ENCODE data around the gene CLASP1. TPM values are rescaled to one million over a fixed set of nuclear protein-coding genes. Genes with fewer than 3 reads are reported as not detected.

Gene CLASP1
- total RNA-seq, 2 donors from 2014 or later = 63.4 to 69.5 TPM

- Mint-ChIP-seq H3K27me3 (no peaks in the 10 kb centered on the region), H3K36me3 (ENCODE audit: low read depth) (peaks cover 7% of the 10 kb centered on the region), H3K27ac (no peak overlapping the region), H3K4me3 (no peak overlapping the region), H3K4me1 (peaks cover 8% of the 10 kb centered on the region)
- DNase-seq (no peak), ATAC-seq (no peak)
- H3K9me3 ChIP-seq (ENCODE audit: control insufficient read depth, low read length, poor library complexity, severe bottlenecking) = no peaks in the 10 kb centered on the region
These were observed 144.9 kb downstream of the CLASP1 start for GRCh38 chr2:121504316-121504715.

GRCh38 chr2:121502781-121503180 lies 146.5 kb downstream of the CLASP1 start:
- H3K4me3 Mint-ChIP-seq = no peak overlapping the region
- H3K27ac Mint-ChIP-seq = no peak overlapping the region
- H3K27me3 Mint-ChIP-seq = no peaks in the 10 kb centered on the region
- no peaks in the 10 kb centered on the region for H3K9me3 ChIP-seq (ENCODE audit: control insufficient read depth, low read length, poor library complexity, severe bottlenecking)
- ATAC-seq (no peak), DNase-seq (no peak)
- H3K4me1 Mint-ChIP-seq = peaks cover 10% of the 10 kb centered on the region
- peaks cover 9% of the 10 kb centered on the region for H3K36me3 Mint-ChIP-seq (ENCODE audit: low read depth)

GRCh38 chr2:121502246-121502645 lies 147.0 kb downstream of the CLASP1 start:
- H3K27me3 Mint-ChIP-seq = no peaks in the 10 kb centered on the region
- no peaks in the 10 kb centered on the region for H3K9me3 ChIP-seq (ENCODE audit: control insufficient read depth, low read length, poor library complexity, severe bottlenecking)
- no peak overlapping the region for H3K4me3 Mint-ChIP-seq
- peaks cover 8% of the 10 kb centered on the region for H3K4me1 Mint-ChIP-seq
- H3K27ac Mint-ChIP-seq = no peak overlapping the region
- H3K36me3 Mint-ChIP-seq (ENCODE audit: low read depth) = peaks cover 9% of the 10 kb centered on the region
- ATAC-seq (no peak), DNase-seq (no peak)

GRCh38 chr2:121501554-121501953 lies 147.7 kb downstream of the CLASP1 start:
- H3K27ac Mint-ChIP-seq = no peak overlapping the region
- H3K4me1 Mint-ChIP-seq = peaks cover 6% of the 10 kb centered on the region
- ATAC-seq (no peak), DNase-seq (no peak)
- H3K27me3 Mint-ChIP-seq = no peaks in the 10 kb centered on the region
- no peak overlapping the region for H3K4me3 Mint-ChIP-seq
- no peaks in the 10 kb centered on the region for H3K9me3 ChIP-seq (ENCODE audit: control insufficient read depth, low read length, poor library complexity, severe bottlenecking)
- peaks cover 7% of the 10 kb centered on the region for H3K36me3 Mint-ChIP-seq (ENCODE audit: low read depth)

GRCh38 chr2:121501031-121501430 lies 148.2 kb downstream of the CLASP1 start:
- no peak for DNase-seq
- ATAC-seq = no peak
- Mint-ChIP-seq H3K4me3 (no peak overlapping the region), H3K36me3 (ENCODE audit: low read depth) (peaks cover 7% of the 10 kb centered on the region), H3K4me1 (peaks cover 4% of the 10 kb centered on the region), H3K27ac (no peak overlapping the region), H3K27me3 (no peaks in the 10 kb centered on the region)
- H3K9me3 ChIP-seq (ENCODE audit: control insufficient read depth, low read length, poor library complexity, severe bottlenecking) = no peaks in the 10 kb centered on the region

- H3K4me1 Mint-ChIP-seq = peaks cover 10% of the 10 kb centered on the region
- DNase-seq = no peak
- no peak overlapping the region for H3K4me3 Mint-ChIP-seq
- H3K27ac Mint-ChIP-seq = no peak overlapping the region
- no peaks in the 10 kb centered on the region for H3K9me3 ChIP-seq (ENCODE audit: control insufficient read depth, low read length, poor library complexity, severe bottlenecking)
- no peak for ATAC-seq
- peaks cover 7% of the 10 kb centered on the region for H3K36me3 Mint-ChIP-seq (ENCODE audit: low read depth)
- no peaks in the 10 kb centered on the region for H3K27me3 Mint-ChIP-seq
These were observed 150.5 kb downstream of the CLASP1 start for GRCh38 chr2:121498731-121499130.

- DNase-seq (no peak), ATAC-seq (no peak)
- no peak overlapping the region for H3K4me3 Mint-ChIP-seq
- peaks cover 2% of the 10 kb centered on the region for H3K36me3 Mint-ChIP-seq (ENCODE audit: low read depth)
- H3K4me1 Mint-ChIP-seq = peaks cover 24% of the 10 kb centered on the region
- no peaks in the 10 kb centered on the region for H3K9me3 ChIP-seq (ENCODE audit: control insufficient read depth, low read length, poor library complexity, severe bottlenecking)
- H3K27me3 Mint-ChIP-seq = no peaks in the 10 kb centered on the region
- peak overlapping the region; percentile 63 for H3K27ac Mint-ChIP-seq
These were observed 156.9 kb downstream of the CLASP1 start for GRCh38 chr2:121492409-121492808.

GRCh38 chr2:121491518-121491917 lies 157.7 kb downstream of the CLASP1 start:
- Mint-ChIP-seq H3K27ac (no peak overlapping the region), H3K4me3 (no peak overlapping the region), H3K27me3 (no peaks in the 10 kb centered on the region), H3K4me1 (peaks cover 23% of the 10 kb centered on the region), H3K36me3 (ENCODE audit: low read depth) (peaks cover 2% of the 10 kb centered on the region)
- H3K9me3 ChIP-seq (ENCODE audit: control insufficient read depth, low read length, poor library complexity, severe bottlenecking) = no peaks in the 10 kb centered on the region
- DNase-seq (no peak), ATAC-seq (no peak)

GRCh38 chr2:121490584-121491133 lies 158.6 kb downstream of the CLASP1 start:
- no peak for ATAC-seq
- no peaks in the 10 kb centered on the region for H3K9me3 ChIP-seq (ENCODE audit: control insufficient read depth, low read length, poor library complexity, severe bottlenecking)
- Mint-ChIP-seq H3K4me3 (no peak overlapping the region), H3K27ac (peak overlapping the region; percentile 57), H3K36me3 (ENCODE audit: low read depth) (peaks cover 2% of the 10 kb centered on the region), H3K4me1 (peaks cover 23% of the 10 kb centered on the region), H3K27me3 (no peaks in the 10 kb centered on the region)
- no peak for DNase-seq

- DNase-seq (no peak), ATAC-seq (no peak)
- no peaks in the 10 kb centered on the region for H3K9me3 ChIP-seq (ENCODE audit: control insufficient read depth, low read length, poor library complexity, severe bottlenecking)
- peaks cover 23% of the 10 kb centered on the region for H3K4me1 Mint-ChIP-seq
- H3K27me3 Mint-ChIP-seq = no peaks in the 10 kb centered on the region
- H3K27ac Mint-ChIP-seq = peak overlapping the region; percentile 57
- H3K36me3 Mint-ChIP-seq (ENCODE audit: low read depth) = peaks cover 2% of the 10 kb centered on the region
- H3K4me3 Mint-ChIP-seq = no peak overlapping the region
These were observed 159.2 kb downstream of the CLASP1 start for GRCh38 chr2:121489911-121490583.

- peak overlapping the region; percentile 57 for H3K27ac Mint-ChIP-seq
- H3K4me1 Mint-ChIP-seq = peaks cover 29% of the 10 kb centered on the region
- no peak overlapping the region for H3K4me3 Mint-ChIP-seq
- no peak for DNase-seq
- no peaks in the 10 kb centered on the region for H3K9me3 ChIP-seq (ENCODE audit: control insufficient read depth, low read length, poor library complexity, severe bottlenecking)
- H3K27me3 Mint-ChIP-seq = no peaks in the 10 kb centered on the region
- H3K36me3 Mint-ChIP-seq (ENCODE audit: low read depth) = peaks cover 2% of the 10 kb centered on the region
- ATAC-seq = peak; percentile 75
These were observed 160.0 kb downstream of the CLASP1 start for GRCh38 chr2:121489284-121489683.

GRCh38 chr2:121486191-121486790 lies 163.0 kb downstream of the CLASP1 start:
- Mint-ChIP-seq H3K4me1 (peaks cover 25% of the 10 kb centered on the region), H3K4me3 (no peak overlapping the region), H3K27ac (no peak overlapping the region), H3K27me3 (no peaks in the 10 kb centered on the region), H3K36me3 (ENCODE audit: low read depth) (peaks cover 2% of the 10 kb centered on the region)
- H3K9me3 ChIP-seq (ENCODE audit: control insufficient read depth, low read length, poor library complexity, severe bottlenecking) = no peaks in the 10 kb centered on the region
- ATAC-seq (no peak), DNase-seq (no peak)

GRCh38 chr2:121485039-121485438 lies 164.2 kb downstream of the CLASP1 start:
- no peaks in the 10 kb centered on the region for H3K9me3 ChIP-seq (ENCODE audit: control insufficient read depth, low read length, poor library complexity, severe bottlenecking)
- Mint-ChIP-seq H3K4me3 (no peak overlapping the region), H3K27ac (no peak overlapping the region), H3K27me3 (no peaks in the 10 kb centered on the region), H3K36me3 (ENCODE audit: low read depth) (peaks cover 2% of the 10 kb centered on the region), H3K4me1 (peaks cover 21% of the 10 kb centered on the region)
- DNase-seq (no peak), ATAC-seq (no peak)

GRCh38 chr2:121483846-121484245 lies 165.4 kb downstream of the CLASP1 start:
- H3K36me3 Mint-ChIP-seq (ENCODE audit: low read depth) = peaks cover 2% of the 10 kb centered on the region

More at GRCh38 chr2:121483846-121484245, 165.4 kb downstream of the CLASP1 start:
- DNase-seq = no peak
- peaks cover 23% of the 10 kb centered on the region for H3K4me1 Mint-ChIP-seq
- H3K27me3 Mint-ChIP-seq = no peaks in the 10 kb centered on the region
- H3K9me3 ChIP-seq (ENCODE audit: control insufficient read depth, low read length, poor library complexity, severe bottlenecking) = no peaks in the 10 kb centered on the region
- no peak overlapping the region for H3K4me3 Mint-ChIP-seq
- ATAC-seq = no peak
- H3K27ac Mint-ChIP-seq = no peak overlapping the region
